B cell (primary cell): Measurements from ENCODE around the gene RIPOR1. TPM values are rescaled to one million over a fixed set of nuclear protein-coding genes. Genes with fewer than 3 reads are reported as not detected.

Experiments
- ATAC-seq: fragments of 200-7000 bp; cut with Tn5 transposase; one replicate; pipeline ENCODE4 v1.10.0; 2021; ENCODE audit warnings: low read depth, mild to moderate bottlenecking, moderate number of reproducible peaks, moderate library complexity
- CTCF ChIA-PET: fragments of 350-600 bp; sonication (Branson Sonifier 250); formaldehyde crosslinking; loops from one replicate; lab custom pipeline; 2021; ENCODE audit warnings: antibody characterized with exemption, inconsistent platforms; lab: Charles Lee
- POLR2A ChIA-PET: fragments of 350-600 bp; sonication (Branson Sonifier 250); formaldehyde crosslinking; loops from one replicate; lab custom pipeline; 2021; ENCODE audit warnings: antibody characterized with exemption; lab: Charles Lee
- DNase-seq: peaks from one replicate; pipeline ENCODE4 v3.0.0; 2013
- H2AFZ ChIP-seq: 2 replicates; pipeline ENCODE4 v1.6.1; 2012; ENCODE audit warnings: mild to moderate bottlenecking, low read depth, low read length; ENCODE audit not compliant: insufficient read depth, poor library complexity, severe bottlenecking
- H3K27ac ChIP-seq, 2 donors: 1 replicate in 1 of 2; 2 replicates in 1 of 2; pipeline ENCODE4 v1.5.1; 2012 to 2013; ENCODE audit warnings: low read length in 2 of 2, mild to moderate bottlenecking in 2 of 2, moderate library complexity in 1 of 2
- H3K27me3 ChIP-seq, 4 experiments: fragments of 200-600 bp in 1 of 4; sonication (generic) in 1 of 4; replicated peaks in 1 of 4; 1 replicate in 2 of 4; 2 replicates in 2 of 4; pipeline versions ENCODE4 v1.6.1 to v1.7.0; 2013 to 2016; ENCODE audit warnings: low read length in 3 of 4, mild to moderate bottlenecking in 2 of 4, mixed read lengths in 1 of 4, moderate library complexity in 1 of 4; ENCODE audit not compliant: insufficient read depth in 4 of 4, control insufficient read depth in 3 of 4; ENCODE audit errors: control extremely low read depth in 1 of 4
- H3K36me3 ChIP-seq, 2 experiments: replicated peaks in 1 of 2; 1 replicate in 1 of 2; 2 replicates in 1 of 2; pipeline versions ENCODE4 v1.6.1 to v1.7.1; 2013; ENCODE audit warnings: low read length in 1 of 2; ENCODE audit not compliant: insufficient read depth in 2 of 2, control insufficient read depth in 1 of 2; ENCODE audit errors: control extremely low read depth in 1 of 2, extremely low read depth in 1 of 2
- H3K4me1 ChIP-seq, 2 donors: fragments of 200-600 bp in 1 of 2; sonication (generic) in 1 of 2; 1 replicate in 1 of 2; 2 replicates in 1 of 2; pipeline versions ENCODE4 v1.5.1 to v1.6.1; 2013 to 2017; ENCODE audit warnings: low read length in 2 of 2; ENCODE audit not compliant: control insufficient read depth in 2 of 2, insufficient read depth in 2 of 2
- H3K4me2 ChIP-seq: replicated peaks from 2 replicates; pipeline ENCODE3; 2012; ENCODE audit warnings: mild to moderate bottlenecking, low read depth, low read length; ENCODE audit not compliant: poor library complexity, severe bottlenecking
- H3K4me3 ChIP-seq, 5 experiments: fragments of 200-600 bp in 1 of 5; sonication (generic) in 1 of 5; 1 replicate in 3 of 5; 2 replicates in 2 of 5; pipeline versions ENCODE4 v1.5.1 to v1.7.0; 2011 to 2016; ENCODE audit warnings: low read length in 4 of 5, mild to moderate bottlenecking in 4 of 5, low read depth in 2 of 5, control low read depth in 1 of 5, moderate library complexity in 1 of 5; ENCODE audit not compliant: insufficient read depth in 1 of 5; ENCODE audit errors: control extremely low read depth in 1 of 5, extremely low read depth in 1 of 5
- H3K79me2 ChIP-seq: fragments of 200-600 bp; sonication (generic); one replicate; pipeline ENCODE4 v1.6.0; 2016; ENCODE audit warnings: low read length; ENCODE audit not compliant: control insufficient read depth, insufficient read depth
- H3K9ac ChIP-seq: fragments of 200-600 bp; sonication (generic); 2 replicates; pipeline ENCODE4 v1.6.1; 2017; ENCODE audit warnings: mild to moderate bottlenecking, low read length, moderate library complexity
- H3K9me3 ChIP-seq, 3 donors: one replicate each; pipeline versions ENCODE4 v1.6.1 to v1.7.1; 2013; ENCODE audit warnings: low read length in 2 of 3; ENCODE audit not compliant: control insufficient read depth in 2 of 3, insufficient read depth in 1 of 3; ENCODE audit errors: control extremely low read depth in 1 of 3
- H4K20me1 ChIP-seq: 2 replicates; pipeline ENCODE4 v1.6.0; 2012; ENCODE audit warnings: mild to moderate bottlenecking, low read length; ENCODE audit not compliant: insufficient read depth, control insufficient read depth, poor library complexity, severe bottlenecking
- H3K27ac Mint-ChIP-seq: one replicate; pipeline ENCODE4 v1.8.0; 2021; ENCODE audit warnings: mixed read lengths
- H3K27me3 Mint-ChIP-seq: one replicate; pipeline ENCODE4 v1.8.0; 2021; ENCODE audit warnings: mixed read lengths
- H3K4me1 Mint-ChIP-seq: one replicate; pipeline ENCODE4 v1.8.0; 2021; ENCODE audit warnings: mixed read lengths
- H3K4me3 Mint-ChIP-seq: one replicate; pipeline ENCODE4 v1.8.0; 2021; ENCODE audit warnings: mixed read lengths
- H3K9me3 Mint-ChIP-seq: one replicate; pipeline ENCODE4 v1.8.0; 2022; ENCODE audit warnings: mixed read lengths; ENCODE audit not compliant: insufficient read depth
- CTCF ChIP-seq: fragments of 200-600 bp; IDR thresholded peaks from one replicate; pipeline ENCODE4 v1.8.0; 2022; ENCODE audit warnings: antibody characterized with exemption, mild to moderate bottlenecking
- EZH2 ChIP-seq: IDR thresholded peaks from 2 replicates; pipeline ENCODE4 v1.6.1; 2012; ENCODE audit warnings: borderline replicate concordance, low read depth, mild to moderate bottlenecking, moderate library complexity, low read length; ENCODE audit not compliant: insufficient read depth, poor library complexity, severe bottlenecking
- WGBS: methylation state at CpG from one replicate; pipeline ENCODE4 v1.1.5; 2013; ENCODE audit warnings: missing lambda C conversion rate; ENCODE audit not compliant: insufficient coverage; 5-methylcytosine and 5-hydroxymethylcytosine counted together
- intact Hi-C: fragments of 100-400 bp; cut with micrococcal nuclease; formaldehyde crosslinking; loops from one replicate; pipeline ENCODE4 v1.10.0; 2022
- polyA plus RNA-seq: library from polyadenylated mRNA; depleted of rRNA; stranded (reverse); fragments of >200 nt; gene quantifications from 2 replicates; pipeline ENCODE4 v1.2.3, GENCODE V29; 2012
- total RNA-seq, 2 donors: library from RNA; stranded (reverse); fragments of 120-200 nt in 1 of 2; gene quantifications; 1 replicate in 1 of 2; 2 replicates in 1 of 2; pipeline versions ENCODE4 v1.2.3 to v1.2.4, GENCODE V29; 2013 to 2022

Gene RIPOR1
- total and polyA plus RNA-seq, 2 donors (not counting 1 experiment from before 2014, with no cell fraction given) = 124 to 363 TPM

- no peak for ATAC-seq
- Mint-ChIP-seq H3K9me3 (no peaks in the 10 kb centered on the region), H3K27ac (peak overlapping the region; percentile 79), H3K27me3 (no peaks in the 10 kb centered on the region), H3K4me3 (no peak overlapping the region), H3K4me1 (peaks cover 81% of the 10 kb centered on the region)
- Histone ChIP-seq H3K4me1 (peaks cover 89 to 98% of the 10 kb centered on the region in 2 donors), H3K4me3 (no peak overlapping the region), H3K9ac (no peak overlapping the region), H3K4me2 (no peak overlapping the region), H4K20me1 (peaks cover 6% of the 10 kb centered on the region), H3K79me2 (peaks cover 52% of the 10 kb centered on the region), H3K27ac (peak overlapping the region; percentile 13 to 78), H3K27me3 (no peaks in the 10 kb centered on the region), H3K36me3 (peaks cover 0 to 18% of the 10 kb centered on the region in 2 experiments), H3K9me3 (peaks cover 0 to 3% (median 0%) of the 10 kb centered on the region in 3 donors), H2AFZ (no peak overlapping the region)
- TF ChIP-seq EZH2 = no peak
- TF ChIP-seq CTCF = no peak
- WGBS = 91% methylated on average over 2 of the region's 2 CpGs
- DNase-seq = no peak
- ChIA-PET POLR2A (interaction anchor here (0.6 to 7.3 kb wide), 2 partner anchors 10 to 29 kb away, joined by 3 to 166 read pairs; partner anchors contain the start of gene CTCF), CTCF (interaction anchor here (0.8 to 13.5 kb wide), 6 partner anchors 10 to 94 kb away, joined by 3 to 407 read pairs (median 8); partner anchors contain the start of genes CARMIL2 and CTCF)
- intact Hi-C loops = no loop called here
Measured at GRCh38 chr16:67551091-67551490, 22.5 kb downstream of the RIPOR1 start.

- Mint-ChIP-seq H3K4me1 (peaks cover 79% of the 10 kb centered on the region), H3K4me3 (peak overlapping the region; percentile 83), H3K9me3 (no peaks in the 10 kb centered on the region), H3K27me3 (no peaks in the 10 kb centered on the region), H3K27ac (peak overlapping the region; percentile 98)
- DNase-seq (no peak), ATAC-seq (no peak)
- H3K9me3 ChIP-seq = peaks cover 0 to 3% (median 0%) of the 10 kb centered on the region in 3 donors
- TF ChIP-seq EZH2 (no peak), CTCF (no peak)
- H3K9ac ChIP-seq = peak overlapping the region; percentile 31
- H2AFZ ChIP-seq = no peak overlapping the region
- peaks cover 91 to 98% of the 10 kb centered on the region in 2 donors for H3K4me1 ChIP-seq
- CTCF ChIA-PET = interaction anchor here (1.0 to 13.5 kb wide), 4 partner anchors 10 to 93 kb away, joined by 3 to 407 read pairs (median 87); partner anchors contain the start of genes CARMIL2 and CTCF
- intact Hi-C loops = no loop called here
- peaks cover 61% of the 10 kb centered on the region for H3K79me2 ChIP-seq
- peaks cover 0 to 9% of the 10 kb centered on the region in 2 experiments for H3K36me3 ChIP-seq
- POLR2A ChIA-PET = interaction anchor here (0.6 to 3.7 kb wide), 3 partner anchors 11 to 60 kb away, joined by 3 to 26 read pairs (median 7); partner anchors contain the start of gene CTCF
- peak overlapping the region; percentile 65 for H3K4me2 ChIP-seq
- WGBS = 92% methylated on average over 2 of the region's 2 CpGs
- H4K20me1 ChIP-seq = no peaks in the 10 kb centered on the region
- peak overlapping the region in 1 of 5 experiments; percentile 8 for H3K4me3 ChIP-seq
- no peaks in the 10 kb centered on the region for H3K27me3 ChIP-seq
- H3K27ac ChIP-seq = peak overlapping the region; percentile 45 to 78
Measured at GRCh38 chr16:67551972-67552371, 23.3 kb downstream of the RIPOR1 start.
